SKM-1 (cell line): ENCODE measurements around the gene CD300C.
"Not testable (repeated sequence)": the region's sequence is repeated elsewhere in the genome, so short reads cannot be mapped to it uniquely, and the experiment has no call there.

ENCODE experiments used
- DNase-seq: peaks from one replicate; lab custom pipeline; 2025; ENCODE audit not compliant: unreplicated experiment; lab: John Stamatoyannopoulos, UW

Gene CD300C

GRCh38 chr17:74545843-74546230, at the start of gene CD300C:
Gene CD300C (minus strand): TSS chr17:74546115. CDS start chr17:74545782, 333 bp downstream.
- peak; percentile 60 for DNase-seq

GRCh38 chr17:74595037-74595750, 49.3 kb upstream of the CD300C start:
- DNase-seq: no peak

- DNase-seq: no peak
These were observed 46.4 kb upstream of the CD300C start, which contains the start of gene CD300LD for GRCh38 chr17:74592087-74592990. Gene CD300LD (minus strand): TSS chr17:74592283. CDS start chr17:74592202, 81 bp downstream.

GRCh38 chr17:74591503-74591902, 45.6 kb upstream of the CD300C start:
- no peak for DNase-seq

GRCh38 chr17:74585711-74586110, 39.8 kb upstream of the CD300C start:
- no peak for DNase-seq

- no peak for DNase-seq
These were observed 38.6 kb upstream of the CD300C start for GRCh38 chr17:74584292-74585060.

GRCh38 chr17:74582633-74583032, 36.7 kb upstream of the CD300C start:
- no peak for DNase-seq

GRCh38 chr17:74579900-74580299, 34.0 kb upstream of the CD300C start:
- no peak for DNase-seq

GRCh38 chr17:74578979-74579378, 33.1 kb upstream of the CD300C start:
- DNase-seq: no peak

- no peak for DNase-seq
These were observed 28.7 kb upstream of the CD300C start for GRCh38 chr17:74574489-74575142.

- DNase-seq: not testable (repeated sequence)
These were observed 27.7 kb upstream of the CD300C start for GRCh38 chr17:74573635-74574034.

- DNase-seq: no peak
These were observed 27.3 kb upstream of the CD300C start for GRCh38 chr17:74573169-74573568.

- DNase-seq: peak; percentile 14
These were observed 25.8 kb upstream of the CD300C start for GRCh38 chr17:74571621-74572270.

GRCh38 chr17:74569020-74570003, 23.4 kb upstream of the CD300C start:
- DNase-seq: peak; percentile 63

GRCh38 chr17:74568106-74568873, 22.4 kb upstream of the CD300C start:
- no peak for DNase-seq

- peak; percentile 43 for DNase-seq
These were observed 21.5 kb upstream of the CD300C start, which contains the start of gene CD300H for GRCh38 chr17:74567397-74567796. Gene CD300H (minus strand): TSS chr17:74567509.

- DNase-seq: peak; percentile 32
These were observed 20.3 kb upstream of the CD300C start for GRCh38 chr17:74566132-74566753.

- no peak for DNase-seq
These were observed 19.2 kb upstream of the CD300C start for GRCh38 chr17:74565126-74565525.
